GM12801 (cell line): ENCODE results near the gene SPRY2.

Source experiments
- CTCF ChIP-seq: IDR thresholded peaks from one replicate; pipeline ENCODE4 v1.5.1; 2011; ENCODE audit warnings: control low read depth; ENCODE audit not compliant: insufficient read length; ENCODE audit errors: extremely low read depth

Gene SPRY2

GRCh38 chr13:80361883-80362327 is 21.0 kb upstream of the SPRY2 start:
- no peak for TF ChIP-seq CTCF

GRCh38 chr13:80361298-80361697 is 20.4 kb upstream of the SPRY2 start:
- no peak for TF ChIP-seq CTCF

- no peak for TF ChIP-seq CTCF
Observed at GRCh38 chr13:80360453-80360800, 19.5 kb upstream of the SPRY2 start.

- no peak for TF ChIP-seq CTCF
Observed at GRCh38 chr13:80359778-80360452, 19.0 kb upstream of the SPRY2 start.

- TF ChIP-seq CTCF, result no peak
Observed at GRCh38 chr13:80359414-80359777, 18.5 kb upstream of the SPRY2 start.

GRCh38 chr13:80348750-80349149 is 7.8 kb upstream of the SPRY2 start:
- TF ChIP-seq CTCF, result no peak

- no peak for TF ChIP-seq CTCF
Observed at GRCh38 chr13:80348314-80348713, 7.4 kb upstream of the SPRY2 start.
